Psoas muscle (tissue), 8 donors: ENCODE results near the gene TIMM13. TPM values are rescaled to one million over a fixed set of nuclear protein-coding genes. Genes with fewer than 3 reads are reported as not detected.
A peak's percentile ranks its signal among the peaks of the same experiment; 100 is the strongest.

Experiments
- ATAC-seq, 4 donors: fragments of 200-7000 bp; cut with Tn5 transposase; one replicate each; pipeline ENCODE4 v1.9.1; 2020; ENCODE audit warnings: moderate library complexity in 3 of 4, mild to moderate bottlenecking in 2 of 4
- DNase-seq, 2 donors: peaks; one replicate each; pipeline ENCODE4 v3.0.0-alpha.2; 2020
- H3K27ac ChIP-seq: fragments of 200-600 bp; one replicate; pipeline ENCODE4 v1.8.0; 2022
- H3K27me3 ChIP-seq, 3 donors: fragments of 200-600 bp in 1 of 3; one replicate each; pipeline versions ENCODE4 v1.6.1 to v1.8.0; 2013 to 2022; ENCODE audit warnings: low read length in 2 of 3, mild to moderate bottlenecking in 2 of 3, moderate library complexity in 1 of 3; ENCODE audit not compliant: insufficient read depth in 3 of 3
- H3K36me3 ChIP-seq, 2 donors: fragments of 200-600 bp in 1 of 2; one replicate each; pipeline versions ENCODE4 v1.6.1 to v1.8.0; 2013 to 2022; ENCODE audit warnings: low read depth in 1 of 2, mild to moderate bottlenecking in 1 of 2, moderate library complexity in 1 of 2; ENCODE audit not compliant: insufficient read depth in 1 of 2
- H3K4me1 ChIP-seq: fragments of 200-600 bp; one replicate; pipeline ENCODE4 v1.8.0; 2022
- H3K4me3 ChIP-seq: fragments of 200-600 bp; one replicate; pipeline ENCODE4 v1.8.0; 2022; ENCODE audit warnings: mild to moderate bottlenecking
- H3K9me3 ChIP-seq: fragments of 200-600 bp; one replicate; pipeline ENCODE4 v1.8.0; 2022
- CTCF ChIP-seq: fragments of 200-600 bp; IDR thresholded peaks from one replicate; pipeline ENCODE4 v1.8.0; 2022; ENCODE audit warnings: antibody characterized with exemption
- WGBS, 3 donors: extraction: QIAGEN DNeasy Blood & Tissue Kit; methylation state at CpG; one replicate each; pipeline versions ENCODE4 v1.1.6 to v1.1.7; 2013; 5-methylcytosine and 5-hydroxymethylcytosine counted together
- intact Hi-C, 2 donors: fragments of 100-400 bp; cut with DNase I; formaldehyde crosslinking; loops; one replicate each; pipeline versions ENCODE4 v1.11.0 to v1.14.2; 2022
- polyA plus RNA-seq, 3 donors: library from polyadenylated mRNA; stranded (reverse); fragments of 200-250 nt; gene quantifications; one replicate each; pipeline ENCODE4 v1.2.3, GENCODE V29; 2013
- total RNA-seq, 4 donors: library from RNA; stranded (reverse); fragmentation: NEBNext Ultra II Directional in 2 of 4; extraction: Animal tissue kit (Norgen Biotek cat#: 25700) in 2 of 4; gene quantifications; one replicate each; pipeline versions ENCODE4 v1.2.1 to v1.2.4, GENCODE V29; 2021 to 2023
- donor health status: healthy with polysubstance abuse.
- donor health status: DM: no; HTN: no; CAD: no; lungs with moderate emphysema.
- donor health status: Bipolar disorder and iron deficiency.
- donor health status: healthy.
- donor health status: DM: yes; HTN: yes; CAD: no.
- donor health status: DM: no; HTN: no; CAD: no.
- donor health status: DM: no; HTN: no; CAD: no.
- donor health status: DM: yes; HTN: yes; CAD: no.

TIMM13 gene
- total and polyA plus RNA-seq, 7 donors, result 70.3 to 254 (median 99.0) TPM

DNA sequence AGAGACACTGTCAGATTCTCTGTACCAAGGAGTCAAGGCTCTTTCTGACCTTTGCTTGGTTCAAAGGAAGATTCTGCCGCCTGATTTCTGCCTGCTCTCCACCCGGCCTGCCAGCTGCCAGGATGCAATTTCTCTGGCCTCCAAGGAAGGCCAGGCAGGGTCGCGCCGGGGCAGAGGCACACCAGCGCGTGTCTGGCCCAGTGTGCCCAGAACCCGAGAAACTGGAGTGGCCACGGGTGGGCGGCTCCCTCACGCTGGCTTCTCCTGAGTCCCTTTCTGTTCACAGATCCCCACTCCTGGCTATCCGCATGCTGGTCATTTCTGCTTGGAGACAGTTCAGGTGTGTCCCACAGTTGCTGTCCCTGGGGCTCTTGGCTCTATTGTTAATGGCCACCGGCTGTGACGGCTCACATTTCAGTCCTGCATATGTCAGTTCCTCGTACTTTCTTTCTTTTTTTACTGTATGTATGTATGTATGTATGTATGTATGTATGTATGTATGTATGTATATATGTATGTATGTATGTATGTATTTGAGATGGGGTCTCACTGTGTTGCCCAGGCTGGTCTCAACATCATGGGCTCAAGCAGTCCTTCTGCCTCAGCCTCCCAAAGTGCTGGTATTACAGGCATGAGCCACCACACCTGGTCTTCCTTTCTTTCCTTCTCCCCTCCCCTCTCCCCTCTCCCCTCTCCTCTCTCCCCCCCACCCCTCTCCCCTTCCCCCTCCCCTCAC is 50.4 kb downstream of the TIMM13 start:
- Histone ChIP-seq H3K4me1 (no peaks in the 10 kb centered on the region), H3K27ac (no peak overlapping the region), H3K27me3 (peaks cover 0 to 1% (median 0%) of the 10 kb centered on the region in 3 donors), H3K4me3 (no peak overlapping the region), H3K36me3 (no peaks in the 10 kb centered on the region), H3K9me3 (peaks cover 8% of the 10 kb centered on the region)
- WGBS, 3 donors, result 16 to 26% (median 20%) methylated on average over 15 of the region's 15 CpGs
- peak in 2 of 4 donors; percentile 23 to 30 for ATAC-seq
- intact Hi-C loops, result loop anchor here in 1 of 2 donors (5.0 kb wide), 1 partner anchor 40 kb away; no protein-coding TSS in a partner anchor
- DNase-seq, result no peak
- no peak for TF ChIP-seq CTCF

Other genes with a start within 250 kb of the TIMM13 start
- 10 to 100 TPM; 54.9 to 65.5 (median 60.0) TPM for gene PLEKHJ1, start 191.3 kb downstream of the TIMM13 start, total RNA-seq
- gene PLEKHJ1, start 191.3 kb downstream of the TIMM13 start, polyA plus RNA-seq, result 100 to 1,000 TPM in 1 of 3 donors, 10 to 100 TPM in 2; 80.6 to 146 (median 95.3) TPM
- 10 to 100 TPM; 31.1 to 46.8 (median 40.2) TPM for gene SF3A2, start 190.8 kb downstream of the TIMM13 start, total RNA-seq
- gene SF3A2, start 190.8 kb downstream of the TIMM13 start, polyA plus RNA-seq, result 10 to 100 TPM; 25.9 to 33.6 (median 28.9) TPM
- 1 to 10 TPM; 1.9 to 3.6 (median 2.7) TPM for gene AMH, start 178.3 kb downstream of the TIMM13 start, total RNA-seq
- gene AMH, start 178.3 kb downstream of the TIMM13 start, polyA plus RNA-seq, result 1 to 10 TPM in 1 of 3 donors, under 1 TPM in 2; 0.38 to 2.4 (median 0.53) TPM
- 100 to 1,000 TPM; 107 to 191 (median 162) TPM for gene JSRP1, start 171.2 kb downstream of the TIMM13 start, total RNA-seq
- 100 to 1,000 TPM; 110 to 271 (median 130) TPM for gene JSRP1, start 171.2 kb downstream of the TIMM13 start, polyA plus RNA-seq
- under 1 TPM; 0.12 to 0.20 (median 0.14) TPM for gene PEAK3, start 145.4 kb downstream of the TIMM13 start, total RNA-seq
- gene PEAK3, start 145.4 kb downstream of the TIMM13 start, polyA plus RNA-seq, result under 1 TPM in 2 of 3 donors, not detected in 1; 0.01 to 0.08 TPM
- gene LINGO3, start 119.4 kb downstream of the TIMM13 start, total RNA-seq, result not detected
- under 1 TPM in 1 of 3 donors, not detected in 2; 0.04 TPM for gene LINGO3, start 119.4 kb downstream of the TIMM13 start, polyA plus RNA-seq
- gene LSM7, start 99.0 kb downstream of the TIMM13 start, total RNA-seq, result 10 to 100 TPM; 42.2 to 89.8 (median 47.8) TPM
- gene LSM7, start 99.0 kb downstream of the TIMM13 start, polyA plus RNA-seq, result 100 to 1,000 TPM; 128 to 323 (median 141) TPM
- gene SPPL2B, start 98.9 kb downstream of the TIMM13 start, total RNA-seq, result 10 to 100 TPM; 21.1 to 38.0 (median 27.7) TPM
- gene SPPL2B, start 98.9 kb downstream of the TIMM13 start, polyA plus RNA-seq, result 10 to 100 TPM; 11.4 to 22.1 (median 19.4) TPM
- gene TMPRSS9, start 67.3 kb downstream of the TIMM13 start, total RNA-seq, result under 1 TPM in 1 of 4 donors, not detected in 3; 0.17 TPM
- gene TMPRSS9, start 67.3 kb downstream of the TIMM13 start, polyA plus RNA-seq, result not detected
- gene LMNB2, start 29.4 kb upstream of the TIMM13 start, total RNA-seq, result 10 to 100 TPM; 11.4 to 28.6 (median 22.7) TPM
- gene LMNB2, start 29.4 kb upstream of the TIMM13 start, polyA plus RNA-seq, result 10 to 100 TPM; 27.6 to 40.3 (median 38.1) TPM
- 10 to 100 TPM; 10.9 to 63.1 (median 25.6) TPM for gene GADD45B, start 48.5 kb upstream of the TIMM13 start, total RNA-seq
- gene GADD45B, start 48.5 kb upstream of the TIMM13 start, polyA plus RNA-seq, result 10 to 100 TPM; 14.1 to 94.1 (median 19.3) TPM